PC-3 (cell line): ENCODE data around the gene TOLLIP.

Experiments used
- CTCF ChIP-seq: fragments of 300-600 bp; sonication (generic); conservative IDR thresholded peaks from 2 replicates; pipeline ENCODE4 v1.5.1; 2017; ENCODE audit warnings: antibody characterized with exemption, low read depth, mild to moderate bottlenecking, low read length
- EZH2 ChIP-seq: fragments of 300-600 bp; sonication (generic); IDR thresholded peaks from one replicate; pipeline ENCODE4 v1.6.1; 2017; ENCODE audit warnings: antibody characterized with exemption, mild to moderate bottlenecking, low read length; ENCODE audit not compliant: unreplicated experiment

DNA sequence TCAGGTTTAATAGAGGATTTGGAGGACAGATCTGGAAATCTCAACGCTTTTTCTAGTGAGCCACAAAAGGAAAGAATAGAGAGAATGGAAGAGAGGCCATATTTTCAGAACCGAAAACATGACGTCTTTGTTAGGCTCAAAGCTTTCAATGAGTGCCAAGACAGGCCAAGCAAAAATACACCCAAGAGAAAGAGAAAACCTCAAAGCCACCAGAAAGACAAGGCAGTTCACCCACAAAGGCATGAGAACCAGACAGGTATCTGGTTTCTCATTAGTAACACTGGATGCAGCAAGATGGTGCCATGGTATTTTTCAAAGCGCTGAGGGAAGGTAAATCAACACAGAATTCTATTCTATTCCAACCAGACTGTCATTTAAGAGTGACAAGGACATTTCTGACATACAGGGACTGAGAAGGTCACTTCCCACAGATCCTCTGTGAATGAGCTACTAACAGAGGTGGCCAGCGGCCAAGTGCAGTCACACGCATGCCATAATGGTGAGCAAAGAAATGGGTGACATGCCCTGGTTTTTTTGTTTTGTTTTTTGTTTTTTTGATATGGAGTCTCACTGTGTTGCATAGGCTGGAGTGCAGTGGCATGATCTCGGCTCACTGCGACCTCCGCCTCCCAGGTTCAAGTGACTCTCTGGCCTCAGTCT, 41.9 kb downstream of the TOLLIP start:
- TF ChIP-seq CTCF = no peak
- TF ChIP-seq EZH2 = no peak
